SU-DHL-6 (cell line): ENCODE results near the gene IRX2.

Source experiments
- CTCF ChIP-seq: fragments of 200-600 bp; sonication (generic); IDR thresholded peaks from one replicate; pipeline ENCODE4 v1.5.1; 2017; ENCODE audit warnings: antibody characterized with exemption, mild to moderate bottlenecking, low read length, moderate library complexity; ENCODE audit not compliant: insufficient read depth, poor library complexity, severe bottlenecking
- EZH2phosphoT487 ChIP-seq: fragments of 200-600 bp; sonication (generic), shearing (Covaris generic); conservative IDR thresholded peaks from 2 replicates; pipeline ENCODE4 v1.6.1; 2018; ENCODE audit warnings: mild to moderate bottlenecking, antibody characterized with exemption, low read length, moderate library complexity, mixed read lengths

GRCh38 chr5:2714026-2714425, 37.5 kb downstream of the IRX2 start:
- no peak for TF ChIP-seq CTCF
- TF ChIP-seq EZH2phosphoT487 = no peak
